ENCODE results near the gene GNAS.

The GNAS gene

GRCh38 chr20:58956078-58956477, 103.6 kb downstream of the GNAS start:
- H3K4me3 ChIP-seq (ENCODE audit: low read length), result no peak overlapping the region
- no peak for DNase-seq (ENCODE audit: low read depth)
- no peak for TF ChIP-seq CTCF (conservative IDR thresholded peaks at IDR 0.05; ENCODE audit: low read depth, low read length)

- no peak for TF ChIP-seq CTCF (conservative IDR thresholded peaks at IDR 0.05; ENCODE audit: low read depth, low read length)
- H3K4me3 ChIP-seq (ENCODE audit: low read length), result no peak overlapping the region
- no peak for DNase-seq (ENCODE audit: low read depth)
Measured at GRCh38 chr20:58959652-58960051, 107.1 kb downstream of the GNAS start.

Data from retinal pigment epithelial cell (primary cell).